ENCODE measurements around the gene LNPEP.

LNPEP gene

DNA sequence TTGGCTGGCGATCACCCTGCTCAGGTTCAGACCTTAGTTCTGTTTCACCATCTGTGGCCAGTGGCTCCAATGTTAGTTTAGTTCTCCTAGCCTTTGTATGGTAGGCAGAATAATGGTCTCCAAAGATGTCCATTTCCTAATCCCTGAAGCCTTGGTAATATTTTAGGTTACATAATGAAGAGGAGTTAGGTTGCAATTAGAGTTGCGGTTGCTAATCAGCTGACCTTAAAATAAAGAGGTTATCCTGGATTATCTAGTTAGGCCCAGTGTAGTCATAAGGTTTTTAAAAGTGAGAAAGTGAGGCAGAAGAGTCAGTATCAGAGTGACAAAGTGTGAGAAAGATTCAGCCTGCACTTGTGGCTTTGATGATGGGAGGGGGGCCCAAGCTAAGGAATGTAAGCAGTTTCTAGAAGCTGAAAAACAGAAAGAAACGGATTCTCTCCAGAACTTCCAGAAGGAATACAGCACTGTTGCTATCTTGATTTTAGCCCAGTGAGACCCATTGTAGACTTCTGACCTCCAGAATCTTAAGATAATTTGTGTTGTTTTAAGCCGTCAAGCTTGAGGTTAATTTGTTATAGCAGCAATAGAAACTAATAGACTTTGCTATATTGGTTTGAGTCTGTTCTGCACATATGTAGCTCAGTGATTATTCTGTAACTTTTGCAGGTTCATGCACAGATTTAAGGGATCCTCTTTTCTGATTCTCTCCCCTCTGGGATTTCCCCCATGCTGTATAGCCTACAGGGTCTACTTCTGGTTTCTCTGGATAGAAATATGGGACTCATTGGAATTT, 21.6 kb downstream of the LNPEP start:
- peak in 1 of 3 donors; percentile 23 for DNase-seq (ENCODE audit: low read depth in 2 of 3, low spot score in 1 of 3)

DNA sequence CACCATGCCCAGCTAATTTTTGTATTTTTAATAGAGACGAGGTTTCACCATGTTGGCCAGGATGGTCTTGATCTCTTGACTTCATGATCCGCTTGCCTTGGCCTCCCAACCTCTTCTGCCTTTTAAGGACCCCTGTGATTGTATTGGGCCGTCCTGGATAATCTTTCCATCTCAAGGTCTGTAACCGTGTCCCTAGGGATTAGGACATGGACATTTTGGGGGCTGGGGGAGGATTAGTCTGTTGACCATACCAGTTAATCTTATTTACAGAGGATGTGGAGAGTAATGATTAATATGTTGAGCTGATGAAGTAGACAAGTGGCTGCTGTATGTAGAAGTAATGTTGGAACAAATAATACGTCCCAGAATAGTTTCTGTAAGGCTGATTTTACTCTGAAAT, 23.1 kb downstream of the LNPEP start:
- no peak for DNase-seq (ENCODE audit: low read depth in 2 of 3, low spot score in 1 of 3)

DNA sequence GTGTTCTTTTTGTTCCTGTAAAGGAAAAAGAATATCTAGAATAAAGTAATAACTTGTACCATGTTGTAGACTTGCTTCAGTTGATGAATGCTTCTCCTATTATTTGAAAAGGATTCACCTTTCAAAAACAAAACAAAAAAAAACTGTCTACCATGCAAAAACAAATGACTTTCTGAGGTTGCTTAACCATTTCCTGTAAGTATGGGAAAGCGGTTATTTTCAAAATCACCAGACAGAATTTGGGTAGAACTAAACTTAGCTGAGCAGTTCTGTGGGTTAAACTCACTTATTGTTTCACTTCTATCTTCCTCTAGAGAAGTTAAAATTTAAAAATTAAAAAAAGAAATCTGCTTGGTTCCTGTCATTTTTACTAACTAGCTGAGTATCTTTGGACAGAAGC, 25.2 kb downstream of the LNPEP start:
- no peak for DNase-seq (ENCODE audit: low read depth in 2 of 3, low spot score in 1 of 3)

DNA sequence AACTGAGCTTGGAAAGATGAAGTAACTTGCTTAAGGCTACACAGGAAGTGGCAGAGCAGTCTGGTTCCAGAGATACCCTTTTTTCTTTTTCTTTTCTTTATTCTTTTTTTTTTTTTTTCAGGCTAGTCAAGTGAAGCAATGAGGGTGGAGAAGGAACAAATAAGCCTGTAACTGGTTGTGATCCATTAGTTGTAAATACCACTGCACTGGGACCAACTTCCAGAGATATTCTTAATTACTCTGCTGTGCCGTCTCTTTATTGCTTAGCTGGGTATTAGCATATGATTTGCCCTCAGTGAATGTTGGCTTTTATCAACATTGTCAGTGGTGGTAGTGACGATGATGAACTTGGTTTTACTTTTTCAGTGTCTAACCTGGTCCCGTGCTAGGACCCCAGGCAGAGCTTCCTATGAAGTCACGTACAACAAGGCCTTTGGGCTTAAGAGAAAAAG, 26.7 kb downstream of the LNPEP start:
- no peak for DNase-seq (ENCODE audit: low read depth in 2 of 3, low spot score in 1 of 3)

DNA sequence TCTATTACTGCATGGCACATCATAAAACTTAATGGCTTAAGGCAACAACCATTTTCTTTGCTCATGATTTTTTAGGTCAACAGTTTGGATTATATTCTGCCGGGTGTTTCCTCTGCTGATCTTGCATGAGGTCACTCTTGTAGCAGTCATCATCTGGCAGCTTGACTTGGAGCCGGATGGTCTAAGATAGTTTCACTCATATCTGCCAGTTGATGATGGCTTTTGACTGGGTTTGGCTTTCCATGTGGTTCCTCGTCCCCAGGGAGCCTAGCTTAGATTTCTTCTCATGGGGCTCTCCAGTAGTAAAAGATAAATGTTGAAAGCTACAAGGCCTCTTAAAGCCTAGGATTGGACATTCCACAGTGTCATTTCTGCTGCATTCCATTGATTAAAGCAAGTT, 27.4 kb downstream of the LNPEP start:
- no peak for DNase-seq (ENCODE audit: low read depth in 2 of 3, low spot score in 1 of 3)

DNA sequence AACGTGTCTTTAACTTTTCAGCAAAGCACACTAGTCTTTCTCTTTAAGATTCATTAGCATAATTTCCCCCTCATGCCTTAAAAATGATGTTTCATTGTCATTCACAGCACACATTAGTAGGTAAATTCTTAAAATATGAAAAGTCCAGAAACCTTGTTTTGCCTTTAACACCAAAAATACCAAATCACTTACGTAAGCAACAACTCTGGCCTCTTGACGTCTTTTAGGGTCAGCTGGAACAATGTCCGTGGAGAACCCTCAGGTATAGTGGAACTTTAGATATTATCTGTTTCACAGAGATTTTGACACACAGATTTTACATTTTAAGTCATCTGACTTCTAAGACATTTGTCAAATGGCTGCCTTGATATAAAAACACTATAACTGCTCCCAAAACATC, 30.9 kb downstream of the LNPEP start:
- no peak for DNase-seq (ENCODE audit: low read depth in 2 of 3, low spot score in 1 of 3)

DNA sequence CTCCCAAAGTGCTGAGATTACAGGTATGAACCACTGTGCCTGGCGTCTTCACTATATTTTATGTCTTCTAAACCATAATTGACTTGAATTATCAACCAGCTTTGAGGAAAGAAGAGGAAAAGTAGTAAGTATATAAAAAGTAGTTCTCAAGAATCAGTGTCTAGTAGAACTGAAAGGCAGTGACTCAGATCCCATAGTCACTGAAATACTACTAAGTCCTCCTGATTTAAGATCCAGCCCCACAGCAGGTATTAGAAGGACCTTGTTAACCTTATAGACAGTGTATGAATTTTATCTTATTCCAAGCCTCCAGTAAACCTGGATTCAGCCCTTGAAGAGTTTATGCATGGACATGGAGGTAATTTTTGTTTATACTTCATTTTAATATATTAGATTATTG, 31.5 kb downstream of the LNPEP start:
- no peak for DNase-seq (ENCODE audit: low read depth in 2 of 3, low spot score in 1 of 3)

DNA sequence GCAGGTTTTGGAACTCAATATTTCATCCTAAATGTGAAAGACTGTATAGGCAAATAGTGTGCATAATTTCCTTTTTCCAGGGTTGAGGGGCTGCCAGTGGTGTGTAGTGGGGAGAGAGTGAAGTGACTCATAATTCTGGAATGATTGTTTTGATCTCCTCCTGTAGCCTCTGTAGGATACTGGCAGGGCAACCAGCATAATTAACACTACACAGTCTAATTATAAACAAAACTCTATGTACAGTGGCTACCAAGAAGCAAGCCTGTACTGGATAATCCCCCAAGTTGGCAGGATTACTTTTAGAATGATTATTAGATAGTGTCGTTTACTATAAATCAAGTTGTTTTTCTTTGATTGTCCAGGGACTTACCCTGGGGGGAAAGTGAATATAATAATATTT, 32.2 kb downstream of the LNPEP start:
- no peak for DNase-seq (ENCODE audit: low read depth in 2 of 3, low spot score in 1 of 3)

DNA sequence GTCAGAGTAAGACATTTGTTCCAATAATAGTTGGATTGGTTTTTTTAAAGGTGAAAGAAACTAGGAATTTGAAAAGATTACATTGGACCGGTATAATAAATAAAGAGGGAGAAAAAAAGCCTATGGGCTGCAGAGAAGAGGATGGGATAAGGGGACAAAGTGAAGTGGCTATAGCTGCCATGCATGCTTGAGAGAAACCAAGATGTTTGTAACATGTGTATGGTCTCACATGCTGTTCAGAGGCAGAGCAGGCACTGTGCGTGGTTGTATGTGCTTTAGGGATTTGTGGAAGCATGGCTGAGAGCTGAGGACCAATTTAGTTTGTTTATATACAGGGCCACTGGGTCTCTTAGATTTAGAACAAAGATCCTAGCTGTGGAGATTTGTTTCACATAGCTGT, 32.7 kb downstream of the LNPEP start:
- DNase-seq (ENCODE audit: low read depth in 2 of 3, low spot score in 1 of 3), result no peak

DNA sequence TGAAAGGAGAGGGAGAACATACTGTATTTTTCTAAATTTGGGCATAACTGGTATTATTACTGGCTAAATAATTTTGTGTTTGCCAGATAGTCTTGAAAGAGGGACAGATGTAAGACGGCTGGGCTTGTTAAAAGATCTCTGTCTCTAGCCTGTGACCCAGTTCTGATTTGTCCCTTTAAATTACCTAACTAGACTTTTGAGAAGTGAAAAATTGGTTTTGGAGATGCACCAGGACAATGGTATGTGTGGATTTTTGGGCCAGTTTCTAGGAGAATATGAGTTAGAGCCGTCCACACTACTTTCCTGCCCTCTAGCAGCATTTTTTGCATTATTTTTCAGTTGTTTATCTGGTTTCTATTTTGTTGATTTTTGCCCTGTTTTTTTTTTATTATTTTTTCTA, 33.5 kb downstream of the LNPEP start:
- DNase-seq (ENCODE audit: low read depth in 2 of 3, low spot score in 1 of 3), result no peak

DNA sequence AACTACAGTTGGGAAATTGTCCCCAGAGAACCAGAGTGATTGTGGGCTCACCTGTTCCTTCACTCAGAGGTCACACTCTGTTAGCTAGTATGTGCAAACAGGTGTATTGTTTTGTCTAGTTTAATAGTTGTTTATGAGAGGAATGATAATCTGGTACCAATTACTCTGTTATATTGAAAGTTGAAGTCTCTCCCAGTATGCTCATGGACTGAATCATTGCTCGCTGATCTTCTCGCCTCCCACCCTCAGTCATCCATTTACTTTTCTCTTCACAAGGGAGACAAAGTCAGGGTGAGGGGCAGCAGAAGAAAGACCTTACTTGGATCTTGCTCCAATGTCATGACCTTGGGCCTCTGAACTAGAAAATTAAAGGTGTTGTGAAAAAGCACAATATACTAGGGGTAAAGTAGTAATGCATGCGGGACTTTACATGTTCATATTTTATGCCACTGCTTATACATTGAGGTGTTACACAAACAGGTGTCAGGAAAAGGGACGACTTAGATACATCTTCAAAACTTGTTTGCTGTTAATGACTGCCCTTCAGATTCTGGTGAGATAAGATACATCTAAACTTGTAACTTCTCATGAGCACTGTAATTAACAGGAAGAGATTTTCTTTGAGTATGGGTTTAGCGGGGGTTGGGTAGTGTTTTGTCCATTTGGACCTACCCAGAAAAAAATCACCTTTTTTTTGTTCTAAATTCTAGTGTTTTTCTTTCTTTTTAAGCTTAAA, 36.9 kb downstream of the LNPEP start:
- no peak for DNase-seq (ENCODE audit: low read depth in 2 of 3, low spot score in 1 of 3)

DNA sequence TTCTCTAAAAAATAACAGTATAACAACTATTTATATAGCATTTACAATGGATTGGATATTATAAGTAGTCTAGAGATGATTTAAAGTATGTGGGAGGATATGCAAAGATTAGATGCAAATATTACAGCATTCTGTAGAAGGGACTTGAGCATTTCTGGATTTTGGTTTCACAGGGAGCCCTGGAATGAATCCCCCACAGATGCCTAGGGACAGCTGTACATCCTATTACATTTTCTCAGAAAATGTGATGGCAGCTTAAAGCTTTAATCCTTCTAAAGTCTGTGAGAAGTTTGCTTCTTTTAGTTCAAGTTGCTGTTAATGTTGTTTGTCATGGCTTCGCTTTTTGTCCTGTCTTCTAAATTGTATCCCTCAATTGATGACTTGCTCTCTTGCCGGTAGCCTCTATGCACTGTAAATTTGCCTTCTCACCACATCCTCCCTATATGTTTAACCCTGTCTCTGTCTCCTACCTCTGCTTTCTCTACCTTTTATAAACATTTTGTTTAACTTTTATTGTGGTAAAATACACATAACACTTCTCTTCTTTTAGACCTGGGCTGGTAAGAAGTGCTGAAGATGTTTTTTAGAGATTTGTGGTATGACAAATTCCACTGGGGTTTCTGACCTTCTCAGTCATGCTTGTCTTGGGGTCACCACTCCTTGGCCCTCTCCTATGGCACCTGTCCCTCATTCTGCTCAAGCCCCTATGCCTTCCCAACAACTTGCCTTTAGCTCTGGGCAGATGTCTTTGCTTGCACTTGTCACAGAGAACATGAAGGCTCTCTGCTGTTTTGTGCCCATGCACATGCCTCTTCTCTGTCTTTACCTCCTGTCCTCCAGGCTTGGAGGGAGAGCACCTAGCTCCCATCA, 37.9 kb downstream of the LNPEP start:
- no peak for DNase-seq (ENCODE audit: low read depth in 2 of 3, low spot score in 1 of 3)

DNA sequence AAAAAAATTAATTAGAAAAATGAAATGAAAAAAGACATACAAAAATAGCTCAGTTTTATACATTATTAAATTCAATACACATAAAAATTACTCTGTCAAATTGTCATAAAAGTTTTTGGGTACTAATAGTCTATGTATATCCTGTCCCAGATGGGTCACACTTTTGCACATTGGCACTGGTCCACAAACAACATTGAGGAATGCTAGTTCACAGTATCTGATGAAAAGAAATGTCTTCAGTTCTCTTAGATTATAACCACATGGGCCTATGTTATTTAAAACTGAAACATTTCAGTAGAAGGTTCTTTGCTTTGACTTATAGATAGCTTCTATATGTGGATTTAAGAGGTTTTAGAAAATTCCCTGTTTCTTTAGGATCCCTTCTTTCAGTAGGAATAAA, 39.8 kb downstream of the LNPEP start:
- no peak for DNase-seq (ENCODE audit: low read depth in 2 of 3, low spot score in 1 of 3)

DNA sequence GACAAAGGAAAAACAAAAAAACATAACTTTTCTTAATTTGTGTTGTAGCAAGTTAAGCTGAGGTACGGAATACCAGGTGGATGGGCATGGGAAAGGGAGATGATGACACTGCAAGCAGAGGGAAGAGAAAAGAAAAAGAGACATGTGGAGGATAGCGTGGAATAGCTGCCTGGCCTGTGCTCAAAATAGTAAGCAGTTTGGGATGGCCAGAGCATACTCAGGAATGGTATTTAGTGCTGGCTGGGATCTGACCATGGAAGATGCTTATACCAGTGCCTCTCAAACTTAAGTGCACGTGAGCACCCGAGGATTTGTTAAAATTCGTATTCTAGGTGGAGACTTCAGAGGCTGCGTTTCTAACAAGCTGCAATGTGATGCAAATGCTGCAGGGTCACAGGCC, 41.3 kb downstream of the LNPEP start:
- DNase-seq (ENCODE audit: low read depth in 2 of 3, low spot score in 1 of 3), result no peak

DNA sequence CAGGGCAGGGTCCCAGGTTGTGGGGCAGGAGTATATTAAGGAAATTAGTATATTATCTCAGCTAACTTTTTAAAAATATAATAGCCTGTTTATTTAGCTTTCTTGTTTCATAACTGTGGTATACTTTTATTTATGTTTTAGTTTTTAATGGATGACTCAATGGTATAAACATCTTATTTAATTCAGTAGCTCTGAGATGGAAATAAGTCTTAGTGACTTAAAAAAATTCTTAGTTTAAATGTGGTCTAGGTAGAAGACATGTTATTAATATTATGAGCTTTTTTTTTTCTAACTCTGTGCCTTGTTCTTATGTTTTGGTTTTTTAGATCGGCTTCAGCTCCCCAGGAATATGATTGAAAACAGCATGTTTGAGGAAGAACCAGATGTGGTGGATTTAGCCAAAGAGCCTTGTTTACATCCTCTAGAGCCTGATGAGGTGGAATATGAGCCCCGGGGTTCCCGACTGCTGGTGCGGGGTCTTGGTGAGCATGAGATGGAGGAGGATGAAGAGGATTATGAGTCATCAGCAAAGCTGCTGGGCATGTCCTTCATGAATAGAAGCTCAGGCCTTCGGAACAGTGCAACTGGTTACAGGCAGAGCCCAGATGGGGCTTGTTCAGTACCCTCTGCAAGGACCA, 43.1 kb downstream of the LNPEP start:
- DNase-seq (ENCODE audit: low read depth in 2 of 3, low spot score in 1 of 3), result no peak

DNA sequence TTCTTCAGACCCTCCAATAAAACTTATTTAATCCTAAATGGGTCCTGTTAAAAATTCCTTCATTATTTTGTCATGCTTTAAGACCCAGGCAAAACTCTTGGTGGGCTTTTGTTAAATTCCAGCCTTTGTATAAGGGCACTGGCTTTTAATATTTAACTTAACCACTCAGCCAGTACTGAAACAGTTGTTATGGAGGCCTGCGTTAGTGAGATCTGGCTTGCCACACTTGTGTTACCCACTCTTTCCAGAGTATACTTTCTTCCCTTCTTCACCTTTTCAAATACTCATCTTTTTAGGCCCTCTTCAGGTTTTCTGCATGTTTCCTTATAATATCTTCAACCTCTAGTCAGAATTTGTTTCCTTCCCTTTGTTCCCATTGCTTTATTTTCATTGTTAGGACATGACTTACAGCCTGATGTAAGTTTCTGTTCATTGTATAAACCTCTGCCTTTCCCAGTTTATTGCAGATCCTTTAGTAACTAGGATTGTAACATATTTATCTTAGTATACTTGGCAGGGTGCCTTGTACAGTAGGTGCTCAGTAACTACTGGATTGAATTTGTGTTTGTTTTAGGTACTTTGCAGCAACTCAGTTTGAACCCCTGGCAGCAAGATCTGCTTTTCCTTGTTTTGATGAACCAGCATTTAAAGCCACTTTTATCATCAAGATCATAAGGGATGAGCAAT, 48.8 kb downstream of the LNPEP start:
- DNase-seq (ENCODE audit: low read depth in 2 of 3, low spot score in 1 of 3), result no peak

DNA sequence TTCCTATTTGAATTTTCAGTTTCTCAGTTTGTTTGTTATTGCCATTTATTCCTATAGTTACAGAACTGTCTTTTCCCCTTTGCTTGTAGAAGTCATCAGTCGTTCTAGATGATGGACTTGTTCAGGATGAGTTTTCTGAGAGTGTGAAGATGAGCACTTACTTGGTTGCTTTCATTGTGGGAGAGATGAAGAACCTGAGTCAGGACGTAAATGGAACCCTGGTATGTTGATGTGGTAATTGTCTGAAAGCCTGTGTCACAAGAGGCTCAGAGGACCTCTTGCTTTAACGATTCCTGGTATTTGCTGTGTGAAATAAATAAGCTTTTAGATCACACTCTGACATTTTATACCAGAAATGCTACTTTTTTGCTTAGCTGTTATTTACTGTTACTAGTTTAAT, 50.6 kb downstream of the LNPEP start:
- no peak for DNase-seq (ENCODE audit: low read depth in 2 of 3, low spot score in 1 of 3)

DNA sequence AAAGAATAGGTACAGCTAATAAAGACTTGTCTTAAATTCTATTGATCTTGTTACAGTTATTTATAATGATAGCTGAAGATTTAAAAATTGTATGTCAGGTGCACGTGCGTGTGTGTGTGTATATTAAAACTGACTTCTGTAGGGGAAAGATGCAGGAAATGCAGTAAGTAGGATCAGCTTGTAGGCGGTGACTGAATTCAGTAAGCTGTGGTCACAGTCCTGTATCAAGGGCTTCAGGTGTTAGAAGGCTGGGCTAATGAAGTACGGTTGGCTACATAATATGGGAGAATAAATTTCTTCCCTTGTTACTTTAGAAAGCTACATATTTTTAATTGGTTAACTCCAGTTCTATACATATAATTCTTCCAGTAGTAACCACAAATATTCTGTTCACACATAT, 54.2 kb downstream of the LNPEP start:
- DNase-seq (ENCODE audit: low read depth in 2 of 3, low spot score in 1 of 3), result no peak

DNA sequence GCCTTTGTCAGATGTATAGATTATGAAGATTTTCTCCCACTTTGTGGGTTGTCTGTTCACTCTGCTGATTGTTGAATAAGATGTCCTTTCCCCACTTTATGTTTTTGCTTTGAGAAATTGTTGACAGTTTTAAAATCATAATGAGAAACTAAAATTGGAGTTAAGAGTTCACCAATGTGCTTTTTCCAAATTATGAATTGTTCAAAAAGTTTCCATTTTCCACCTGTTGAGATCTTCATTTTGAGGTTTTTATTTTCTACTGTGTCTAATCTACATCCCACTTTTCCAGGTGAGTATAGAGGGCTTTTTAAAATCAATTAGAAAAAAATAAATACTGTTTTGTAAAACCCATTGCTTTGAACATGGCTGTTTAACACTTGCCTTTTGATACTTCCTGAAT, 55.8 kb downstream of the LNPEP start:
- no peak for DNase-seq (ENCODE audit: low read depth in 2 of 3, low spot score in 1 of 3)

DNA sequence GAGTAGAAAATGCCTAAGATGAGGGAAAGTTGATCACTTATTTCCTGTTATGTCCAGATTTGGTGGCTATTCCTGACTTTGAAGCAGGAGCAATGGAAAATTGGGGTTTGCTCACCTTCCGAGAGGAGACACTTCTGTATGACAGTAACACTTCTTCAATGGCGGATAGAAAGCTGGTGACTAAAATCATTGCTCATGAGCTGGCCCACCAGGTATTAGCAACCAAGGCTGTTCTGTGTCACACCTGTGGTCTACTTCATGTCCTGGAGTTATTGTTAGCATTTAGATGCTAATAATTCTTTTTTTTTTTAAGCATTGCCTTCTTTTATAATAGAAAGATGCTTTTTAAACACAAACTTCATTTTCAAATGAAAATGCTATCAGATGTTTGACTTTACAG, 57.9 kb downstream of the LNPEP start:
- no peak for DNase-seq (ENCODE audit: low read depth in 2 of 3, low spot score in 1 of 3)

DNA sequence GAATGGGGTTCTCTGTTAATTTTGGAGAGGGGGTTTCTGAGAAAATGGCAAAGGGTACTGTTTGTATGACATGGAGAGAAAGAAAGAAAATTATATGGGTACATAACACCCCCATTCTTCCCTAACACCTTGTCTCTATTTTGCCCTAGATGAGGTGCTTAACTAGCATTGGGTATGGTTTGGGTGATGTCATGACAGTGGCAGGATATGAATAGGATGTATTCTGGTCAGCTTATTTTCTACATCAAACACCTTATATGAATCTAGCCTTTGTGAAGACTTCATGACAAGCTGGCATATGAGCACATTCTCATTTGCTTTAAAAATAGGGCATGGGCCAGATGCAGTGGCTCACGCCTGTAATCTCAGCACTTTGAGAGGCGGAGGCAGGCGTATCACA, 58.6 kb downstream of the LNPEP start:
- DNase-seq (ENCODE audit: low read depth in 2 of 3, low spot score in 1 of 3), result no peak
